H1 (cell line): ENCODE measurements around the gene ADGRB3. TPM values are rescaled to one million over a fixed set of nuclear protein-coding genes. Genes with fewer than 3 reads are reported as not detected.

Source experiments
- POLR2AphosphoS5 ChIP-seq: IDR thresholded peaks from 2 replicates; pipeline ENCODE4 v1.6.1; 2011; ENCODE audit warnings: low read depth, low read length
- RAD21 ChIP-seq, 2 experiments: IDR thresholded peaks in 1 of 2; conservative IDR thresholded peaks in 1 of 2; 2 replicates each; pipeline ENCODE4 v1.6.1; 2011; ENCODE audit warnings: low read depth in 2 of 2, low read length in 2 of 2, improper control_type of control experiment in 1 of 2, inconsistent platforms in 1 of 2, mild to moderate bottlenecking in 1 of 2, moderate library complexity in 1 of 2
- polyA plus RNA-seq, 7 experiments: library from polyadenylated mRNA; depleted of rRNA in 3 of 7; stranded (reverse) in 5 of 7; unstranded in 2 of 7; fragments of >200 nt in 5 of 7; fragments of 200-250 nt in 2 of 7; gene quantifications; 1 replicate in 5 of 7; 2 replicates in 1 of 7; 4 replicates in 1 of 7; pipeline versions ENCODE4 v1.2.1 to v1.2.3, GENCODE V29; 2011 to 2013; ENCODE audit warnings: missing spikeins in 2 of 7, mixed read lengths in 2 of 7
- total RNA-seq: library from RNA; stranded (reverse); fragmentation: NEBNext Ultra II Directional; extraction: Animal tissue kit (Norgen Biotek cat#: 25700); gene quantifications from 2 replicates; pipeline ENCODE4 v1.2.1, GENCODE V29; 2021

ADGRB3 gene
- total and polyA plus RNA-seq, 2 of the 8 experiments (the other 6 are each of a cell fraction or from before 2014, with no cell fraction given), result 0.35 to 1.2 TPM

DNA sequence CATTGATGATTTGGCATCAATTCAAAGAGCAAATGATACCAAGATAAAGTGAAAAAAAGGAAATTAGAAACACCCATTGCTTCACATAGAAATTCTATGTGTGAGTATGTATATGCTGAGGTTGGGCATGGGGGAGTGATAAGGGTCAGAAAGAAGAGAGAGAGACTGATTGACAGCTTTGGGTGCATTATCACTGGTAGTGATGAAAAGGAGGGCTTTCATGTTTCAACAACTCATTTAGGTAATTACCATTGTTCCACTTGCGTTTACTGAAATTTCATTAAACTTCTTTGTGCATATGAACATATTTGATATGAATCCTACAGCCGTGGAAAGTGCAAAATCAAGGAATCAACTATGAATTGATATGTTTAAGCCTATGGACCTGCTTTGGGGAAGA lies 84.7 kb downstream of the ADGRB3 start (continued):
- TF ChIP-seq RAD21 (IDR thresholded peaks at IDR 0.05 in 1 of 2, conservative IDR thresholded peaks at IDR 0.05 in 1 of 2; ENCODE audit: low read depth in 2 of 2, low read length in 2 of 2), result no peak
- no peak for TF ChIP-seq POLR2AphosphoS5
